ENCODE data around the gene LSM3.

Gene LSM3

GRCh38 chr3:14246414-14246813 is 67.8 kb downstream of the LSM3 start:
- Histone ChIP-seq H3K27ac (ENCODE audit: low read depth, low read length) (no peak overlapping the region), H3K9ac (ENCODE audit: low read length) (no peak overlapping the region), H3K36me3 (ENCODE audit: control insufficient read depth, insufficient read depth, low read length) (no peaks in the 10 kb centered on the region), H3K27me3 (ENCODE audit: control insufficient read depth, insufficient read depth, low read length) (no peaks in the 10 kb centered on the region), H3K4me3 (ENCODE audit: low read length) (no peak overlapping the region), H3K4me1 (ENCODE audit: control insufficient read depth, insufficient read depth, low read length) (no peaks in the 10 kb centered on the region)

- Histone ChIP-seq H3K9ac (ENCODE audit: low read length) (no peak overlapping the region), H3K27ac (ENCODE audit: low read depth, low read length) (no peak overlapping the region)
Observed at GRCh38 chr3:14248477-14248848, 69.8 kb downstream of the LSM3 start.

DNA sequence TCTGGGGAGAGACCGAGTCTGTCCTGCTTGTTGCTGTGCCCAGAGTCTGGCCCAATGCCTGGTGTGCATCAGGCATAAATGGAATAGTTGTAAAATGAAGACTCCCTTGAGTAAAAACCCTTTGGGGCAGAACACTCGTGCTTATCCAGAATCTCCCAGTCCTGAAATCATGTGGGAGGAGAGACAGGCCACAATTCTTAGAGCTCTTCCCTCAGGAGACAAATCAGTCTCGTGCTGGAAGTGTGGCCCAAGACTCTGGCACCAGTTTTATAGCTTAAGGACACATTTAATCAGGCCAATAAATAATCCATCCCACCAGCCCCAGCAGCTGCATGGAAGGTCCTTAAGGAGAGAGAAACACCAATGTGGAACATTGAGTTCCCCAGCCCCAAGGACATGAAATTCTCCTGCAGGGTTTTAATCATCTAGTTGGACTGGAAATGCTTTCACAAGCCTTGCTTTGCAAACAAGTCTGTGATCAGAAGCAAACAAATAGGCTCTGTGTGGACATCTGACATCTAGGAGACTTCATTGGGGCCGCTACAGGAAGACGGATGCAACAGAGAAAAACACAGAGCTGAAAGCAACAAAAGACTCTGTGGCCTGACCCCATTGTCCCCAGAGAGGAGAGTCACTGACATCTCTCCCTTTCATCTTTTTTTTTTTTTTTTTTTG is 70.4 kb downstream of the LSM3 start:
- Histone ChIP-seq H3K4me3 (ENCODE audit: low read length) (no peak overlapping the region), H3K9ac (ENCODE audit: low read length) (no peak overlapping the region), H3K4me1 (ENCODE audit: control insufficient read depth, insufficient read depth, low read length) (no peaks in the 10 kb centered on the region), H3K27ac (ENCODE audit: low read depth, low read length) (no peak overlapping the region), H3K36me3 (ENCODE audit: control insufficient read depth, insufficient read depth, low read length) (no peaks in the 10 kb centered on the region), H3K27me3 (ENCODE audit: control insufficient read depth, insufficient read depth, low read length) (no peaks in the 10 kb centered on the region)

More at GRCh38 chr3:14248477-14248848, 69.8 kb downstream of the LSM3 start:
- Histone ChIP-seq H3K27me3 (ENCODE audit: control insufficient read depth, insufficient read depth, low read length) (no peaks in the 10 kb centered on the region), H3K36me3 (ENCODE audit: control insufficient read depth, insufficient read depth, low read length) (no peaks in the 10 kb centered on the region), H3K4me1 (ENCODE audit: control insufficient read depth, insufficient read depth, low read length) (no peaks in the 10 kb centered on the region), H3K4me3 (ENCODE audit: low read length) (no peak overlapping the region)

All from rectal smooth muscle tissue (tissue), 1 donor.